Right atrium auricular region (tissue), 2 donors: ENCODE results near the gene ACTL10. TPM values are rescaled to one million over a fixed set of nuclear protein-coding genes. Genes with fewer than 3 reads are reported as not detected.

Source experiments
- DNase-seq: peaks from one replicate; pipeline ENCODE4 v3.0.0-alpha.2; 2019; ENCODE audit warnings: low spot score
- H3K27ac ChIP-seq, 2 donors: fragments of 200-600 bp; sonication (generic); 1 replicate in 1 of 2; 2 replicates in 1 of 2; pipeline ENCODE4 v1.5.1; 2016 to 2019
- H3K27me3 ChIP-seq, 2 donors: fragments of 200-600 bp; sonication (generic); one replicate each; pipeline versions ENCODE4 v1.5.1 to v1.6.0; 2017 to 2019
- H3K36me3 ChIP-seq: fragments of 200-600 bp; sonication (generic); one replicate; pipeline ENCODE4 v1.5.1; 2016
- H3K4me1 ChIP-seq, 2 donors: fragments of 200-600 bp; sonication (generic); one replicate each; pipeline versions ENCODE4 v1.5.1 to v1.6.0; 2017 to 2019
- H3K4me3 ChIP-seq, 2 donors: fragments of 200-600 bp; sonication (generic); 1 replicate in 1 of 2; 2 replicates in 1 of 2; pipeline ENCODE4 v1.5.1; 2017 to 2019; ENCODE audit warnings: mild to moderate bottlenecking in 1 of 2, moderate library complexity in 1 of 2
- H3K9me3 ChIP-seq, 2 donors: fragments of 200-600 bp; sonication (generic); one replicate each; pipeline ENCODE4 v1.5.1; 2019
- total RNA-seq, 2 donors: library from RNA; depleted of rRNA; stranded (reverse); fragments of >200 nt; gene quantifications; one replicate each; pipeline ENCODE4 v1.1.0, GENCODE V29; 2016
- TF ChIP-seq, protein P1 (sequence below), 2 donors: fragments of 200-600 bp; sonication (generic); IDR thresholded peaks; one replicate each; pipeline ENCODE4 v1.5.1; 2019; ENCODE audit warnings: antibody characterized with exemption in 2 of 2

The ACTL10 gene
- total RNA-seq, 2 donors from 2014 or later, result 0.33 to 0.79 TPM

- H3K4me1 ChIP-seq, result peaks cover 0 to 47% of the 10 kb centered on the region in 2 donors
- no peak for DNase-seq
These were observed 2.5 kb upstream of the ACTL10 start for GRCh38 chr20:33664085-33664761.

DNA sequence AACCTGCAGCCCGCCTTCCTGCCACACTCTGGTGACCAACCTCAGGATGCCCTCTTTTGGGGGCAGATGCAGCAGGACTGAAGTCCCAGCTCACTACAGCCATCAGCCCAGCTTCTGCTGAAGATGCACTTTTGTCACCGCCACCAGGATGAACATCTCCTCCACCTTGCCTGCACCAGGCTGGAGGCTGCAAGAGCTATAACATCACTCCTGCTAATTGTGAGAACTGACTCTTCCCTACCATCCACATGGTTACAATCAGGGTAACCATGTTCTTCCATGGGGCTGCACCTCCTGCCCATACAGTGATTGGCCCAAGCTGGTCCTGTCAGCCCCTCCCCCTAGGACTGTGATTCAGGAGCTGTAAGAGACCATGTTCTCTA, 2.0 kb upstream of the ACTL10 start:
- peaks cover 4% of the 10 kb centered on the region for H3K36me3 ChIP-seq
- no peaks in the 10 kb centered on the region for H3K9me3 ChIP-seq
- H3K27ac ChIP-seq, result no peak overlapping the region
- H3K4me3 ChIP-seq, result no peak overlapping the region
- no peak for DNase-seq
- no peaks in the 10 kb centered on the region for H3K27me3 ChIP-seq
- TF ChIP-seq, protein P1, sequence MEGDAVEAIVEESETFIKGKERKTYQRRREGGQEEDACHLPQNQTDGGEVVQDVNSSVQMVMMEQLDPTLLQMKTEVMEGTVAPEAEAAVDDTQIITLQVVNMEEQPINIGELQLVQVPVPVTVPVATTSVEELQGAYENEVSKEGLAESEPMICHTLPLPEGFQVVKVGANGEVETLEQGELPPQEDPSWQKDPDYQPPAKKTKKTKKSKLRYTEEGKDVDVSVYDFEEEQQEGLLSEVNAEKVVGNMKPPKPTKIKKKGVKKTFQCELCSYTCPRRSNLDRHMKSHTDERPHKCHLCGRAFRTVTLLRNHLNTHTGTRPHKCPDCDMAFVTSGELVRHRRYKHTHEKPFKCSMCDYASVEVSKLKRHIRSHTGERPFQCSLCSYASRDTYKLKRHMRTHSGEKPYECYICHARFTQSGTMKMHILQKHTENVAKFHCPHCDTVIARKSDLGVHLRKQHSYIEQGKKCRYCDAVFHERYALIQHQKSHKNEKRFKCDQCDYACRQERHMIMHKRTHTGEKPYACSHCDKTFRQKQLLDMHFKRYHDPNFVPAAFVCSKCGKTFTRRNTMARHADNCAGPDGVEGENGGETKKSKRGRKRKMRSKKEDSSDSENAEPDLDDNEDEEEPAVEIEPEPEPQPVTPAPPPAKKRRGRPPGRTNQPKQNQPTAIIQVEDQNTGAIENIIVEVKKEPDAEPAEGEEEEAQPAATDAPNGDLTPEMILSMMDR (IDR thresholded peaks at IDR 0.05), result no peak
- peaks cover 0 to 51% of the 10 kb centered on the region in 2 donors for H3K4me1 ChIP-seq

More at GRCh38 chr20:33664085-33664761, 2.5 kb upstream of the ACTL10 start:
- Histone ChIP-seq H3K27me3 (no peaks in the 10 kb centered on the region), H3K36me3 (peaks cover 9% of the 10 kb centered on the region), H3K4me3 (peak overlapping the region; percentile 55 to 73), H3K9me3 (no peaks in the 10 kb centered on the region), H3K27ac (peak overlapping the region; percentile 87 to 90)
- TF ChIP-seq, protein P1 (IDR thresholded peaks at IDR 0.05), result no peak

DNA sequence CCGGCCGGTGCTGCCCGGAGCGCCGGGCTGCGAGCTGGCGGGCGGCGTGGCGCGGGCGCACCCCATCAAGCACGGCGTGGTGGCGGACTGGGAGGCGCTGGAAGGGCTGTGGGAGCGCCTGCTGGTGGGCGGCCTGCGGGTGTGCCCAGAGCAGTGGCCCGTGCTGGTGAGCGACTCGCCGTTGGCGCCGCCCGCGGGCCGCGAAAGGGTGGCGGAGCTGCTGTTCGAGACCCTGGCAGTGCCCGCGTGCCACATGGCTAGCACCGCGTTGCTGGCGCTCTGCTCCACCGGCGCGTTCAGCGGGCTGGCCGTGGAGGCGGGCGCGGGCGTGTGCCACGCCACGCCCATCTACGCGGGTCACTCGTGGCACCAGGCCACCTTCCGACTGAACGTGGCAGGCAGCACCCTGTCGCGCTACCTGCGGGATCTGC, 517 bp downstream of the ACTL10 start:
- peak overlapping the region; percentile 85 to 96 for H3K27ac ChIP-seq
- peaks cover 0 to 58% of the 10 kb centered on the region in 2 donors for H3K4me1 ChIP-seq
- no peaks in the 10 kb centered on the region for H3K9me3 ChIP-seq
- TF ChIP-seq, protein P1 (IDR thresholded peaks at IDR 0.05), result no peak
- DNase-seq, result peak; percentile 75
- peak overlapping the region; percentile 45 to 70 for H3K4me3 ChIP-seq
- no peaks in the 10 kb centered on the region for H3K27me3 ChIP-seq
- H3K36me3 ChIP-seq, result peaks cover 17% of the 10 kb centered on the region

- Histone ChIP-seq H3K4me3 (peak overlapping the region; percentile 45 to 70), H3K27me3 (no peaks in the 10 kb centered on the region), H3K36me3 (peaks cover 17% of the 10 kb centered on the region), H3K27ac (peak overlapping the region; percentile 85 to 96), H3K9me3 (no peaks in the 10 kb centered on the region), H3K4me1 (peaks cover 0 to 62% of the 10 kb centered on the region in 2 donors)
- TF ChIP-seq, protein P1 (IDR thresholded peaks at IDR 0.05), result peak; percentile 94 to 97
- peak; percentile 83 for DNase-seq
These were observed 1.1 kb downstream of the ACTL10 start for GRCh38 chr20:33667676-33668465.

DNA sequence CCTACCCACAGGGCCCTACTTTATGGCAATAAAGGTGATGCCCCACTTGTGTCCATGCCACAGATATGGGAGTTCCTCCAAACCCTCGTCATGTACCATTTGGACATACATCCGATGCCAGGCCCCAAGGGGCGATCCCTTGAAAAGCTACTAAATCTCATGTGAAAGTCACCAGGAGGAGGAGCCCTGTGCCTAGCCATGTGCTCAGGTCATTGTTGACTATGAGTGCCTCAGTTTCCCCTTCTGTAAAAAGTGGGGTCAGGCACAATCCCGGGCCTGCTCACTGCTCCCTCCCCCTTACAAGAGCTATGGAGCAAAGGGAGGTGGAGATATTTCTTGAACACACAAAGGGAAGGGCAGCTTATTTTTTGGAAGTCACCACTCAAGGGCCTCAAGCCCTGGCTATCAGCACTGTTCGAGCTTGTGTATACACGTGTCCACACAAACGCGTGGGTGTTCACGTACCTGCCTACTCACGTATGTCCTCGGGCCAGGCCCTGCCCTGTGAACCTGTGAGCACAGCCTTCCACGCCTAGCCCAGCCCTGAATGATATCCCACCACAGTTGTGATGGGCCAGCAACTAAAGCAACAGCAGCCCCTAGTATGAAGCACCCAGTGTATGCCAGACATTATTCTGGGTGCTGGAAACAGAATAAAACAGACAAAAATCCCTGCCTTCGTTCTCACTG, 1.9 kb downstream of the ACTL10 start:
- no peak for DNase-seq
- H3K27ac ChIP-seq, result no peak overlapping the region
- H3K9me3 ChIP-seq, result no peaks in the 10 kb centered on the region
- no peaks in the 10 kb centered on the region for H3K27me3 ChIP-seq
- TF ChIP-seq, protein P1 (IDR thresholded peaks at IDR 0.05), result no peak
- H3K36me3 ChIP-seq, result peaks cover 17% of the 10 kb centered on the region
- peaks cover 0 to 63% of the 10 kb centered on the region in 2 donors for H3K4me1 ChIP-seq
- no peak overlapping the region for H3K4me3 ChIP-seq
